Ammon's horn (tissue), 1 donor: ENCODE data around the gene ANAPC2.

ENCODE experiments used
- DNase-seq: peaks from one replicate; pipeline ENCODE4 v3.0.0-alpha.2; 2016; ENCODE audit warnings: low spot score

The ANAPC2 gene

GRCh38 chr9:137127301-137128157 lies 60.8 kb downstream of the ANAPC2 start:
- DNase-seq, result no peak

GRCh38 chr9:137126786-137127185 lies 61.6 kb downstream of the ANAPC2 start:
- DNase-seq, result no peak
